ENCODE results near the gene TRIOBP. TPM values are rescaled to one million over a fixed set of nuclear protein-coding genes. Genes with fewer than 3 reads are reported as not detected.
"Not testable (repeated sequence)": the region's sequence is repeated elsewhere in the genome, so short reads cannot be mapped to it uniquely, and the experiment has no call there.

TRIOBP gene
- total RNA-seq, 1 experiment from 2014 or later: 137 TPM

DNA sequence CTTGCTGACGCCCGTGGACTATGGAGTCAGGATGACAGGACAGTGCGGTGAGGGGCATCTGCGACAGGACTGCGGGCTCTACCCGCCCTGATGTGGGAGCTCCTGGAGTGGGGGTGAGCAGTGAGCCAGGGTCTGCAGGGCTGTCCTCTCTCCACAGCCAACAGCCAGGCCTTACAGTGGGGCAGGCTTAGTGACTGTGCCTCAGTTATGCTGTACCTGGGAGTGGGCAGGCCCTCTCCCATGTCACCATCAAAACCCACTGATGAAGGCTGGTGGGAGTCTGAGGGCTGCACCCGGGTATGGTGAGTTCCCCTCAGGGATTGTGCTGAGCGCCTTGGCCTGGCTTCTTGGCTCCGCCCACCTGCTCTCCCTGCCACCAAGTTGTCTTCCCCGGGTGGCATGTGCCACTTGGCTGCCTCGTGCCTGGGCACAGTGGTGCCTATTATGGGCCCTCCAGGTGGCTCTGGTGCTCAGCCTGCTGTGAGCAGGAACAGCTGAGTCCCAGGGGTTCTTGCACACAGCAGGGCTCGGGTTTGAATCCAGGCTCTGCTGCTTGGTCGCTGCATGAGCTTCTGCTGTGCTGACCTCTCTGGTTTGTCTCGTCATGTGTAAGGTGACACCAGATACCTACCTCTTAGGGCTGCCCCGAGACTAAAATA, 4.1 kb upstream of the TRIOBP start:
- no peak for DNase-seq (ENCODE audit: low read depth)

GRCh38 chr22:37694131-37694530, 2.7 kb upstream of the TRIOBP start:
- DNase-seq (ENCODE audit: low read depth): not testable (repeated sequence)

- not testable (repeated sequence) for DNase-seq (ENCODE audit: low read depth)
Observed at GRCh38 chr22:37696260-37696656, 590 bp upstream of the TRIOBP start.

- DNase-seq (ENCODE audit: low read depth): no peak
Observed at GRCh38 chr22:37697538-37697835, 639 bp downstream of the TRIOBP start.

DNA sequence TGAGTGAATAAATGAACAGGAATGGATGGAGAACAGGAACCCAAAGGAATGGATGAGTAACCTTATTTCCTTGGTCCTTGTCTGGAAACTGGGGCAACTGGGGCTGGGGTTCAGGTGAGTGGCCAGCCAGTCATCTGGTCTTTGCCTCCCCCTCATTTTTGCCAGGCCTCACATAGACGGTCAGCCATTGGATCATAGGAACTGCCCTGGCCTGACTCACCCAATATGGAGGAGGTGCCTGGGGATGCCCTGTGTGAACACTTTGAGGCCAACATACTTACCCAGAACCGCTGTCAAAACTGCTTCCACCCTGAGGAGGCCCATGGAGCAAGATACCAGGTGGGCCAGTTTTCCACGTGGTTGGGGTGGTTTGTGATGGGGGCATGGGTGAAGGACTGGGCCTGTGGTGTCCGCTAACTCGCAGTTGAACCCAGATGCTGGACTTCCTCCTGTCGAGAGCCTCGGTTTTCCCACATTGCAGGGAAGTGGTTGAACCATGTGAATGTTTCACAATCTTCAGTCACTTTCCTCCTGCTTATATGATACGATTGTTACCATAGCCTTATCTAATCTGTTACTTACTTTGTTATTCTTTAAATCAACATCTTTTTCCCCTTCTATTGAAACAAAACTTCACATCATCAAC, 4.4 kb downstream of the TRIOBP start:
- no peak for DNase-seq (ENCODE audit: low read depth)

DNA sequence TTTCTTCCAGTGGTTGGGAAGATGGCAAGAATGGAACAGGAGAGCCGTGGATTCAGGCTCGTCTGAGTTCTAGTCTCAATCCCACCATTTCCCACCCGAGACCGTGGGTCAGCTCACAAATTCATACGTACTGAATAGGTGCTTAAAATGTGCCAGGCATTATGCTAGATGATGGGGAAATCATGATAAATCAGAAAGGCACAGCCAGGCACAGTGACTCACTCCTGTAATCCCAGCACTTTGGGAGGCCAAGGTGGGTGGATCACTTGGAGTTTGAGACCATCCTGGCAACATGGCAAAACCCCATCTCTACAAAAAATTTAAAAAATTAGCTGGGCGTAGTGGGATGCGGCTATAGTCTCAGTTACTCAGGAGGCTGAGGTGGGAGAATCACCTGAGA, 7.1 kb downstream of the TRIOBP start:
- DNase-seq (ENCODE audit: low read depth): no peak

DNA sequence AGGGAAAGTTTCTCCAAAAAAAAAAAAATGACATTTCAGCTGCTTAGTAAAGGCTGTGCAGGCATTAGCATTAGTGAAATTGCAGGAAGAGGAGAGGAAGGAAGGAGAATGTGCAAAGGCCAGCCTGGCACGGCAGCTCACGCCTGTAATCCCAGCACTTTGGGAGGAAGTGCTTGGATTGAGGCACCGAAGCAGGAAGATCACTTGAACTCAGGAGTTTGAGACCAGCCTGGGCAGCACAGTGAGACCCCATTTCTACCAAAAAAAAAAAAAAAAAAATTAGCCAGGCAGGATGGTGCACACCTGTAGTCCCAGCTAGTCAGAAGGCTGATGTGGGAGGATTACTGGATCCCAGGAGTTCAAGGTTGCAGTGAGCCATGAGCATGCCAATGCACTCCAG, 7.8 kb downstream of the TRIOBP start:
- no peak for DNase-seq (ENCODE audit: low read depth)

- no peak for DNase-seq (ENCODE audit: low read depth)
Observed at GRCh38 chr22:37705205-37705604, 8.4 kb downstream of the TRIOBP start.

DNA sequence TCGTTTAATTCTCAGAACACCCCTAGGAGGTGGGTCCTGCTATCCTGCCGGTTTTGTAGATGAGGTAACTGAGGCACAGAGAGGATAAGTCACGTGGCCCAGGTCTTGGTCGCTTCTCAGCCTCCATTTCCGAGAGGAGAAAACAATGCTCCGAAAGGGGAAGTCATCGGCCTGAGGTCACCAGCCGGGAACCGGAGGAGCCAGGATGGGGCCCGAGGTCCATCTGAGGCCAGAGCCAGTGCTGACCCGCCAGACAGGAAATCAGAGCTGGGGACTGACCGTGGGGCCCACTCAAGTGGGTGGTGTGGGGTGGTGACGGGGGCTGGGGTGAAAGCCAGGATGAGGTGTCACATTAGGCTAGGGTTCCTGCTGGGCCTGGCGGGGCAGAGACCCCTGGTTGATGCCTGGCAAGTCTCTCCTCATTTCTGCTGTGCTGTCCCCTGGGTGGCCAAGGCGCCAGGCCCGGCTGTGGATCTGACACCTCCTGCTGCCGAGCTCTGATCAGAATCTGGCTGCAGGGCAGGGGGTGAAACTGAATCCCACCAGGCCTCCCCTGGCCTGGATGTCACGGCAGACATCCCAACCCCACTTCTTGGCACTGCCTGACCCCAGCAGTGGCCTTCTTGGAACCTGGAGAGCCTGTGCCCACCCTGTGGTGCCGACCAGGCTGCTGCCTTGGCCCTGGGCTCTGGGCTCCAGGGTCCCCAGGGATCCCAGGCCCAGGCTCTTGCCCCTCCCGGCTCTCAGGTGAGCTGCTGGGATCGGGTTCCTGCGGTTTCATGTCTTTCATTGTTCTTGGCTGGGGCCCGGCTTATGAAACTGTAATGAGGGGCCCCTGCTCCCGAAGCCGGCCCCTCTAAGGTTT, 12.0 kb downstream of the TRIOBP start:
- DNase-seq (ENCODE audit: low read depth): no peak

DNA sequence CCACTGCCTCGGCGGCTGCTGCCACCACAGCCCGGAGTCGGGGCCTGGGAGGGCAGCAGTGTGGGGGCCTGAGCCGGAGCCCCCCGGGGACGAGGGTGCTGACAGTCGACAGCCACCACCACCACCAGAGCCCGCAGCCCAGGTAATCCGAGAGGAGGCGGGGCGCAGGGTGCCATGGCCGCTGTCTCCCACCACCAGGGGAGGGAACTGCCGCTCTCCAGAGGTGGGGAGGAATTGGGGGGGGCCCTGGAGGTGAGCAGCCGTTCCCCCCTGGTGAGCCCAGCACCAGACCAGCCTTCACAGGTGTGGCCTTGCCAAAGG, 12.6 kb downstream of the TRIOBP start:
- DNase-seq (ENCODE audit: low read depth): no peak

DNA sequence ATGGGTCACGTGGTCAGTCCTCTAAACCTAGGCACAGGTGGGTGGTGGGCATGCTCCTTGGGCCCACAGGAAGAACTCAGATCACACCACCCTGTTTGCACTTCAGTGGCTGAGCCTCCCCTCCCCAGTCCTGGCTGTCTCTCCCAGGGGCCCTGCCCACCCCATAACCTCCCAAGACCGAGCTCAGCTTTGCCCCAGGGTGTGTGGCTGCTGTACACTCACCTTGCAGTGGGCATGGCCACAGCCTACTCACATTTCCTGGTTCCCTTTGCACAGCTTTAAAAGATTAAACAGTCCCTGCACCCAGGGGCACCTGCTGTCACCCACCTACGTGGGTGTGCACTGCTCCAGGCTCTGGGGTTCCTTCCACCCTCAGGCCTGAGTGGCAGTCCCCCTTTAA, 13.8 kb downstream of the TRIOBP start:
- no peak for DNase-seq (ENCODE audit: low read depth)

DNA sequence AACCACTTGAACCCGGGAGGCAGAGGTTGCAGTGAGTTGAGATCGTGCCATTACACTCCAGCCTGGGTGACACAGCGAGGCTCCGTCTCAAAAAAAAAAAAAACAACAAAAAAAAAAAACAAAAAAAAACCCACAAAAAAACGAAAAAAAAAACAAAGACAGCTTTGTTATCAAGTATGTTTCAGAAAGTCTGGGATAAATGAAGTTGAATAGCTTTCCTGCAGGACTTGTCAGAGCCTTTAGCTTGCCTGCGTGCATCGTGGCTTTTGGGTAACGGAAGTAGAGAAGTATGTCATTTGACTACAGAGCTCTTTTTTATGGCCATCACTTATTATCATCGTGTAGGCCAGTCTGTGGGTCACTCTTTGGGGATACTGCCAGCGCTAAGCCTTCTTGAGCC, 14.6 kb downstream of the TRIOBP start:
- no peak for DNase-seq (ENCODE audit: low read depth)

GRCh38 chr22:37713761-37714160, 16.9 kb downstream of the TRIOBP start:
- DNase-seq (ENCODE audit: low read depth): no peak

DNA sequence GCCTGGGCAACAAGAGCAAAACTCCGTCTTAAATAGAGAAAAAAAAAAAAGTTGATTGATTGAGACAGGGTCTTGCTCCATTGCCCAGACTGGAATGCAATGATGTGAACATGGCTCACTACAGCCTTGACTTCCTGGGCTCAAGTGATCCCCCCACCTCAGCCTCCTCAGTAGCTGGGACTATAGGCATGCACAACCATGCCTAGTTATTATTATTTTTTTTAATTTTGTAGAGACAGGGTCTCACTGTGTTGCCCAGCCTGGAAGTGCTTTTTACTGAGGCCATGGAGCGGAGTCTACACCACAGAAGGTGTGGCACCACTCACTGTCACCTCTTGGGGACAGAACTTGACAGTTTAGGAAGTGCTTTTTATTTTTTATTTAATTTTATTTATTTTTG, 17.8 kb downstream of the TRIOBP start:
- DNase-seq (ENCODE audit: low read depth): no peak

- DNase-seq (ENCODE audit: low read depth): no peak
Observed at GRCh38 chr22:37715760-37716159, 18.9 kb downstream of the TRIOBP start.

- peak; percentile 60 for DNase-seq (ENCODE audit: low read depth)
Observed at GRCh38 chr22:37716708-37717107, 19.9 kb downstream of the TRIOBP start.

- DNase-seq (ENCODE audit: low read depth): not testable (repeated sequence)
Observed at GRCh38 chr22:37717235-37717634, 20.4 kb downstream of the TRIOBP start.

- not testable (repeated sequence) for DNase-seq (ENCODE audit: low read depth)
Observed at GRCh38 chr22:37717746-37718305, 21.0 kb downstream of the TRIOBP start.

DNA sequence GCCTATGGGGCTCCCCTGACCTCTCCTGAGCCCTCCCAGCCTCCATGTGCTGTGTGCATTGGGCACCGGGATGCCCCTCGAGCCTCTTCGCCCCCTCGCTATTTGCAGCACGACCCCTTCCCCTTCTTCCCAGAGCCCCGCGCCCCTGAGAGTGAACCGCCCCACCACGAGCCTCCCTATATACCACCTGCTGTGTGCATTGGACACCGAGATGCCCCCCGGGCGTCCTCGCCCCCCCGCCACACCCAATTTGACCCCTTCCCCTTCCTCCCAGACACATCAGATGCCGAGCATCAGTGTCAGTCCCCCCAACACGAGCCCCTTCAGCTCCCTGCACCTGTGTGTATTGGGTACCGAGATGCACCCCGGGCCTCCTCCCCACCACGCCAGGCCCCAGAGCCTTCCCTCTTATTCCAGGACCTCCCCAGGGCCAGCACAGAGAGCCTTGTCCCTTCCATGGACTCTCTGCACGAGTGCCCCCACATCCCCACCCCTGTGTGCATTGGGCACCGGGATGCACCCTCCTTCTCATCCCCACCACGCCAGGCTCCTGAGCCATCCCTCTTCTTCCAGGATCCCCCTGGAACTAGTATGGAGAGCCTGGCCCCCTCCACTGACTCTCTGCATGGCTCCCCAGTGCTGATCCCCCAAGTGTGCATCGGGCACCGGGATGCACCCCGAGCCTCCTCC, 28.8 kb downstream of the TRIOBP start:
- no peak for DNase-seq (ENCODE audit: low read depth)

DNA sequence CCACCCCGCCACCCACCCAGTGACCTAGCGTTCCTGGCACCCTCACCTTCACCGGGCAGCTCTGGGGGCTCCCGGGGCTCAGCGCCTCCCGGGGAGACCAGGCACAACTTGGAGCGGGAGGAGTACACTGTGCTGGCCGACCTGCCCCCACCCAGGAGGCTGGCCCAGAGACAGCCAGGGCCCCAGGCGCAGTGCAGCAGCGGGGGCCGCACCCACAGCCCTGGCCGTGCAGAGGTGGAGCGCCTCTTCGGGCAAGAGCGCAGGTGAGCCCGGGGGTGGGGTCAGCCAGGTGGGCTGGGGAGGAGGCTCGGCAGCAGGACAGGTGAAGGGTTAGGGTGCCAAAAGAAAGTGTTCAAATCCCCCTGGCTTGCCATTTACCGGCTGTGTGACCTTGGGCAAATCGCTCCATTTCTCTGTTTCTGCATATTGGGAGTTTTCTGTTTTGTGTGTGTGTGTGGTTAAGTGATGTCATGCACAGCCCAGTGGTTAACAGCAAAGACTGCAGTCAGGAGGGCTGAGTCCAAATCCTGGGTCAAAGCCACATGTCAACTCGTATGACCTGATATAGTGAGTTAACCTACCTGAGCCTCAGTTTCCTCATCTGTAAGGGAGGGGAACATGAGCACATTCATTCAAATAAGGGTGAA, 29.5 kb downstream of the TRIOBP start:
- peak; percentile 41 for DNase-seq (ENCODE audit: low read depth)

- no peak for DNase-seq (ENCODE audit: low read depth)
Observed at GRCh38 chr22:37728620-37729019, 31.8 kb downstream of the TRIOBP start.
